M059J (cell line): ENCODE measurements around the gene NUP153. TPM values are rescaled to one million over a fixed set of nuclear protein-coding genes. Genes with fewer than 3 reads are reported as not detected.
"Not testable (repeated sequence)": the region's sequence is repeated elsewhere in the genome, so short reads cannot be mapped to it uniquely, and the experiment has no call there.

Experiments used
- DNase-seq: peaks from one replicate; pipeline ENCODE4 v3.0.0-alpha.2; 2012; ENCODE audit warnings: low read depth
- total RNA-seq: library from RNA; depleted of rRNA; stranded (reverse); fragments of >200 nt; shearing (Covaris generic); gene quantifications from 2 replicates; pipeline ENCODE4 v1.2.3, GENCODE V29; 2014; rRNA removed

NUP153 gene
- 44.6 and 68.8 TPM in 2 replicates for total RNA-seq

GRCh38 chr6:17706580-17707370 is at the start of gene NUP153:
NUP153 (minus strand) TSS chr6:17706925; CDS start chr6:17706387, 538 bp downstream.
- DNase-seq, result peak; percentile 99

- DNase-seq, result no peak
Observed at GRCh38 chr6:17754254-17754653, 47.5 kb upstream of the NUP153 start.

GRCh38 chr6:17745324-17745723 is 38.6 kb upstream of the NUP153 start:
- not testable (repeated sequence) for DNase-seq

GRCh38 chr6:17744757-17745308 is 38.1 kb upstream of the NUP153 start:
- DNase-seq, result not testable (repeated sequence)

GRCh38 chr6:17744019-17744756 is 37.5 kb upstream of the NUP153 start:
- no peak for DNase-seq

GRCh38 chr6:17741507-17741906 is 34.8 kb upstream of the NUP153 start:
- DNase-seq, result no peak

GRCh38 chr6:17740559-17741220 is 34.0 kb upstream of the NUP153 start:
- DNase-seq, result no peak

GRCh38 chr6:17737704-17738252 is 31.1 kb upstream of the NUP153 start:
- no peak for DNase-seq

- DNase-seq, result not testable (repeated sequence)
Observed at GRCh38 chr6:17735311-17735710, 28.6 kb upstream of the NUP153 start.

- DNase-seq, result no peak
Observed at GRCh38 chr6:17730078-17730704, 23.5 kb upstream of the NUP153 start.

- DNase-seq, result no peak
Observed at GRCh38 chr6:17729223-17730077, 22.7 kb upstream of the NUP153 start.

- DNase-seq, result no peak
Observed at GRCh38 chr6:17728551-17729222, 22.0 kb upstream of the NUP153 start.

GRCh38 chr6:17725083-17725482 is 18.4 kb upstream of the NUP153 start:
- DNase-seq, result peak; percentile 32

- DNase-seq, result no peak
Observed at GRCh38 chr6:17724341-17724740, 17.6 kb upstream of the NUP153 start.

GRCh38 chr6:17721671-17722070 is 14.9 kb upstream of the NUP153 start:
- no peak for DNase-seq

- no peak for DNase-seq
Observed at GRCh38 chr6:17719323-17720041, 12.8 kb upstream of the NUP153 start.

GRCh38 chr6:17716221-17716620 is 9.5 kb upstream of the NUP153 start:
- no peak for DNase-seq

GRCh38 chr6:17714879-17715851 is 8.4 kb upstream of the NUP153 start:
- peak; percentile 99 for DNase-seq
